Breast epithelium (tissue), 4 donors: Measurements from ENCODE around the gene COPE. TPM values are rescaled to one million over a fixed set of nuclear protein-coding genes. Genes with fewer than 3 reads are reported as not detected.

Experiments used
- DNase-seq, 2 donors: peaks; one replicate each; pipeline ENCODE4 v3.0.0-alpha.2; 2019; ENCODE audit warnings: low spot score in 2 of 2
- H3K27ac ChIP-seq, 2 donors: fragments of 200-600 bp; sonication (generic) in 1 of 2; one replicate each; pipeline ENCODE4 v1.5.1; 2016 to 2019; ENCODE audit warnings: mild to moderate bottlenecking in 1 of 2
- H3K27me3 ChIP-seq, 2 donors: fragments of 200-600 bp; sonication (generic) in 1 of 2; one replicate each; pipeline versions ENCODE4 v1.5.1 to v1.6.0; 2017 to 2019; ENCODE audit warnings: control low read depth in 1 of 2, mild to moderate bottlenecking in 1 of 2
- H3K36me3 ChIP-seq: fragments of 200-600 bp; one replicate; pipeline ENCODE4 v1.5.1; 2019
- H3K4me1 ChIP-seq, 2 donors: fragments of 200-600 bp; sonication (generic); one replicate each; pipeline ENCODE4 v1.5.1; 2016 to 2019; ENCODE audit warnings: control low read depth in 1 of 2
- H3K4me3 ChIP-seq, 3 donors: fragments of 200-600 bp; sonication (generic); 1 replicate in 2 of 3; 2 replicates in 1 of 3; pipeline ENCODE4 v1.5.1; 2016 to 2019; ENCODE audit warnings: mild to moderate bottlenecking in 3 of 3, moderate library complexity in 2 of 3
- H3K9me3 ChIP-seq, 2 donors: fragments of 200-600 bp; sonication (generic) in 1 of 2; one replicate each; pipeline ENCODE4 v1.5.1; 2016 to 2019; ENCODE audit warnings: control low read depth in 1 of 2
- CTCF ChIP-seq, 3 donors: fragments of 450-650 bp; IDR thresholded peaks; one replicate each; pipeline ENCODE4 v1.5.1; 2016 to 2017; ENCODE audit warnings: antibody characterized with exemption in 3 of 3, mild to moderate bottlenecking in 3 of 3, moderate library complexity in 3 of 3
- POLR2A ChIP-seq: fragments of 450-650 bp; IDR thresholded peaks from one replicate; pipeline ENCODE4 v1.6.1; 2016; ENCODE audit warnings: antibody characterized with exemption, mild to moderate bottlenecking, moderate library complexity
- POLR2AphosphoS5 ChIP-seq, 3 donors: sonication (generic); formaldehyde crosslinking; IDR thresholded peaks; one replicate each; pipeline ENCODE4 v1.6.1; 2017; ENCODE audit warnings: antibody characterized with exemption in 3 of 3
- intact Hi-C: fragments of 100-400 bp; cut with DNase I; formaldehyde crosslinking; loops from one replicate; pipeline ENCODE4 v1.15.1; 2023; ENCODE audit warnings: low total_unique reads
- total RNA-seq, 3 donors: library from RNA; depleted of rRNA; stranded (reverse); fragments of >200 nt; gene quantifications; one replicate each; pipeline ENCODE4 v1.1.0, GENCODE V29; 2016

COPE gene
- total RNA-seq, 3 donors from 2014 or later = 144 to 204 (median 190) TPM

GRCh38 chr19:18943465-18943864 lies 24.3 kb upstream of the COPE start:
- intact Hi-C loops = no loop called here
- H3K9me3 ChIP-seq = no peaks in the 10 kb centered on the region
- H3K36me3 ChIP-seq = no peaks in the 10 kb centered on the region
- no peaks in the 10 kb centered on the region for H3K27me3 ChIP-seq
- H3K4me1 ChIP-seq = peaks cover 0 to 4% of the 10 kb centered on the region in 2 donors
- no peak overlapping the region for H3K27ac ChIP-seq
- TF ChIP-seq POLR2A (no peak), CTCF (IDR thresholded peaks at IDR 0.05) (no peak), POLR2AphosphoS5 (IDR thresholded peaks at IDR 0.05) (no peak)
- no peak overlapping the region for H3K4me3 ChIP-seq
- no peak for DNase-seq

- DNase-seq = no peak
- Histone ChIP-seq H3K9me3 (no peaks in the 10 kb centered on the region), H3K27me3 (no peaks in the 10 kb centered on the region), H3K27ac (no peak overlapping the region), H3K36me3 (no peaks in the 10 kb centered on the region), H3K4me1 (peaks cover 0 to 4% of the 10 kb centered on the region in 2 donors), H3K4me3 (no peak overlapping the region)
- TF ChIP-seq POLR2A (no peak), CTCF (IDR thresholded peaks at IDR 0.05) (no peak), POLR2AphosphoS5 (IDR thresholded peaks at IDR 0.05) (no peak)
- intact Hi-C loops = no loop called here
Measured at GRCh38 chr19:18942692-18943091, 23.5 kb upstream of the COPE start.

- no peaks in the 10 kb centered on the region for H3K36me3 ChIP-seq
- H3K27me3 ChIP-seq = no peaks in the 10 kb centered on the region
- no peak for TF ChIP-seq POLR2A
- TF ChIP-seq POLR2AphosphoS5 (IDR thresholded peaks at IDR 0.05) = no peak
- TF ChIP-seq CTCF (IDR thresholded peaks at IDR 0.05) = no peak
- intact Hi-C loops = no loop called here
- H3K4me3 ChIP-seq = peak overlapping the region; percentile 11 to 97 (median 81)
- no peak for DNase-seq
- H3K4me1 ChIP-seq = peaks cover 0 to 4% of the 10 kb centered on the region in 2 donors
- H3K27ac ChIP-seq = peak overlapping the region; percentile 40 to 83
- H3K9me3 ChIP-seq = no peaks in the 10 kb centered on the region
Measured at GRCh38 chr19:18941628-18942354, 22.6 kb upstream of the COPE start.

GRCh38 chr19:18940769-18941627 lies 21.8 kb upstream of the COPE start, which contains the start of gene HOMER3:
HOMER3 (minus strand) TSS chr19:18941217; CDS start chr19:18938982, 2,235 bp downstream.
- peak within 1 kb of the TSS; percentile 81 to 97 (median 82) for H3K4me3 ChIP-seq
- peak; percentile 55 to 78 for DNase-seq
- intact Hi-C loops = no loop called here

More at GRCh38 chr19:18940769-18941627, 21.8 kb upstream of the COPE start, which contains the start of gene HOMER3:
- Histone ChIP-seq H3K9me3 (no peaks in the 10 kb centered on the region), H3K27ac (peak within 1 kb of the TSS; percentile 62 to 83), H3K36me3 (no peaks in the 10 kb centered on the region), H3K4me1 (peaks cover 0 to 4% of the 10 kb centered on the region in 2 donors), H3K27me3 (no peaks in the 10 kb centered on the region)
- peak in 1 of 3 donors; percentile 25 for TF ChIP-seq CTCF (IDR thresholded peaks at IDR 0.05)
- TF ChIP-seq POLR2AphosphoS5 (IDR thresholded peaks at IDR 0.05) = no peak
- TF ChIP-seq POLR2A = no peak
